Activated T-helper 1 cell treated with anti-CD3 and anti-CD28 coated beads, Interleukin-12 subunit alpha, Interleukin-12 subunit beta, Interleukin-2, Interleukin-4 antibody, amounts not matched to agents 30 ng/mL and 10 ng/mL and 1 ng/mL, durations not matched to agents 14 hours and 24 hours and 36 hours (primary cell): ENCODE measurements around the gene GPC3. TPM values are rescaled to one million over a fixed set of nuclear protein-coding genes. Genes with fewer than 3 reads are reported as not detected.

Source experiments
- DNase-seq: peaks from one replicate; pipeline ENCODE4 v3.0.0; 2021; ENCODE audit warnings: low spot score
- H3K27ac Mint-ChIP-seq: one replicate; pipeline ENCODE4 v1.8.0; 2021; ENCODE audit warnings: mild to moderate bottlenecking, mixed read lengths
- H3K27me3 Mint-ChIP-seq: one replicate; pipeline ENCODE4 v1.8.0; 2022; ENCODE audit warnings: mild to moderate bottlenecking, moderate library complexity, mixed read lengths; ENCODE audit not compliant: insufficient read depth
- H3K36me3 Mint-ChIP-seq: one replicate; pipeline ENCODE4 v1.8.0; 2021; ENCODE audit warnings: low read depth, mixed read lengths
- H3K4me1 Mint-ChIP-seq: one replicate; pipeline ENCODE4 v1.8.0; 2021; ENCODE audit warnings: low read depth, mixed read lengths
- H3K4me3 Mint-ChIP-seq: one replicate; pipeline ENCODE4 v1.8.0; 2021; ENCODE audit warnings: mild to moderate bottlenecking, moderate library complexity, mixed read lengths
- H3K9me3 Mint-ChIP-seq: one replicate; pipeline ENCODE4 v1.8.0; 2021; ENCODE audit warnings: mixed read lengths
- intact Hi-C: fragments of 100-400 bp; cut with micrococcal nuclease; formaldehyde crosslinking; loops from one replicate; pipeline ENCODE4 v1.15.1; 2024
- total RNA-seq: library from RNA; stranded (reverse); gene quantifications from 2 replicates; pipeline ENCODE4 v1.2.3, GENCODE V29; 2022

GPC3 gene
- total RNA-seq, 1 donor from 2014 or later, result 0.39 TPM

GRCh38 chrX:133588827-133589226 lies 396.6 kb downstream of the GPC3 start:
- Mint-ChIP-seq H3K9me3 (no peaks in the 10 kb centered on the region), H3K36me3 (no peaks in the 10 kb centered on the region), H3K27me3 (no peaks in the 10 kb centered on the region), H3K4me3 (no peak overlapping the region), H3K27ac (no peak overlapping the region), H3K4me1 (no peaks in the 10 kb centered on the region)
- intact Hi-C loops, result no loop called here
- no peak for DNase-seq

GRCh38 chrX:133587818-133588217 lies 397.6 kb downstream of the GPC3 start:
- Mint-ChIP-seq H3K4me1 (no peaks in the 10 kb centered on the region), H3K27ac (no peak overlapping the region), H3K36me3 (no peaks in the 10 kb centered on the region), H3K4me3 (no peak overlapping the region), H3K27me3 (peaks cover 2% of the 10 kb centered on the region), H3K9me3 (no peaks in the 10 kb centered on the region)
- no peak for DNase-seq
- intact Hi-C loops, result no loop called here

GRCh38 chrX:133587071-133587470 lies 398.3 kb downstream of the GPC3 start:
- Mint-ChIP-seq H3K27me3 (peaks cover 2% of the 10 kb centered on the region), H3K27ac (no peak overlapping the region), H3K36me3 (no peaks in the 10 kb centered on the region), H3K4me1 (no peaks in the 10 kb centered on the region), H3K4me3 (no peak overlapping the region), H3K9me3 (no peaks in the 10 kb centered on the region)
- intact Hi-C loops, result no loop called here
- DNase-seq, result no peak

GRCh38 chrX:133586443-133586842 lies 399.0 kb downstream of the GPC3 start:
- H3K27ac Mint-ChIP-seq, result no peak overlapping the region
- no peak overlapping the region for H3K4me3 Mint-ChIP-seq
- H3K9me3 Mint-ChIP-seq, result no peaks in the 10 kb centered on the region
- H3K36me3 Mint-ChIP-seq, result no peaks in the 10 kb centered on the region
- H3K4me1 Mint-ChIP-seq, result no peaks in the 10 kb centered on the region
- no peak for DNase-seq
- peaks cover 2% of the 10 kb centered on the region for H3K27me3 Mint-ChIP-seq
- intact Hi-C loops, result no loop called here

GRCh38 chrX:133583825-133584224 lies 401.6 kb downstream of the GPC3 start:
- Mint-ChIP-seq H3K9me3 (no peaks in the 10 kb centered on the region), H3K27me3 (peaks cover 2% of the 10 kb centered on the region), H3K4me3 (no peak overlapping the region), H3K27ac (no peak overlapping the region), H3K4me1 (no peaks in the 10 kb centered on the region), H3K36me3 (no peaks in the 10 kb centered on the region)
- DNase-seq, result no peak
- intact Hi-C loops, result no loop called here

- Mint-ChIP-seq H3K4me3 (no peak overlapping the region), H3K36me3 (no peaks in the 10 kb centered on the region), H3K9me3 (no peaks in the 10 kb centered on the region), H3K27me3 (peaks cover 2% of the 10 kb centered on the region), H3K4me1 (no peaks in the 10 kb centered on the region), H3K27ac (no peak overlapping the region)
- no peak for DNase-seq
- intact Hi-C loops, result no loop called here
Measured at GRCh38 chrX:133580625-133581024, 404.8 kb downstream of the GPC3 start.

- Mint-ChIP-seq H3K27me3 (peaks cover 2% of the 10 kb centered on the region), H3K36me3 (no peaks in the 10 kb centered on the region), H3K4me3 (no peak overlapping the region), H3K4me1 (no peaks in the 10 kb centered on the region), H3K27ac (no peak overlapping the region), H3K9me3 (no peaks in the 10 kb centered on the region)
- no peak for DNase-seq
- intact Hi-C loops, result no loop called here
Measured at GRCh38 chrX:133579631-133580030, 405.8 kb downstream of the GPC3 start.

- Mint-ChIP-seq H3K27me3 (no peaks in the 10 kb centered on the region), H3K36me3 (no peaks in the 10 kb centered on the region), H3K9me3 (peaks cover 3% of the 10 kb centered on the region), H3K4me1 (no peaks in the 10 kb centered on the region), H3K27ac (no peak overlapping the region), H3K4me3 (no peak overlapping the region)
- intact Hi-C loops, result no loop called here
- DNase-seq, result no peak
Measured at GRCh38 chrX:133576876-133577275, 408.5 kb downstream of the GPC3 start.

GRCh38 chrX:133575501-133576136 lies 409.8 kb downstream of the GPC3 start:
- Mint-ChIP-seq H3K4me3 (no peak overlapping the region), H3K9me3 (peaks cover 3% of the 10 kb centered on the region), H3K4me1 (no peaks in the 10 kb centered on the region), H3K27me3 (no peaks in the 10 kb centered on the region), H3K36me3 (no peaks in the 10 kb centered on the region), H3K27ac (no peak overlapping the region)
- intact Hi-C loops, result no loop called here
- DNase-seq, result no peak

GRCh38 chrX:133574716-133575115 lies 410.7 kb downstream of the GPC3 start:
- Mint-ChIP-seq H3K4me3 (no peak overlapping the region), H3K27me3 (no peaks in the 10 kb centered on the region), H3K4me1 (no peaks in the 10 kb centered on the region), H3K27ac (no peak overlapping the region), H3K9me3 (peaks cover 3% of the 10 kb centered on the region), H3K36me3 (no peaks in the 10 kb centered on the region)
- intact Hi-C loops, result no loop called here
- no peak for DNase-seq

GRCh38 chrX:133570549-133570948 lies 414.8 kb downstream of the GPC3 start:
- no peak for DNase-seq
- no peak overlapping the region for H3K4me3 Mint-ChIP-seq
- peaks cover 3% of the 10 kb centered on the region for H3K9me3 Mint-ChIP-seq
- H3K4me1 Mint-ChIP-seq, result no peaks in the 10 kb centered on the region
- no peaks in the 10 kb centered on the region for H3K36me3 Mint-ChIP-seq
- no peak overlapping the region for H3K27ac Mint-ChIP-seq
- intact Hi-C loops, result no loop called here
- no peaks in the 10 kb centered on the region for H3K27me3 Mint-ChIP-seq

GRCh38 chrX:133569217-133569616 lies 416.2 kb downstream of the GPC3 start:
- intact Hi-C loops, result no loop called here
- Mint-ChIP-seq H3K4me3 (no peak overlapping the region), H3K36me3 (no peaks in the 10 kb centered on the region), H3K4me1 (no peaks in the 10 kb centered on the region), H3K9me3 (peaks cover 3% of the 10 kb centered on the region), H3K27me3 (no peaks in the 10 kb centered on the region), H3K27ac (no peak overlapping the region)
- no peak for DNase-seq

GRCh38 chrX:133568109-133568508 lies 417.3 kb downstream of the GPC3 start:
- Mint-ChIP-seq H3K27ac (no peak overlapping the region), H3K4me3 (no peak overlapping the region), H3K9me3 (peaks cover 3% of the 10 kb centered on the region), H3K4me1 (no peaks in the 10 kb centered on the region), H3K36me3 (no peaks in the 10 kb centered on the region), H3K27me3 (no peaks in the 10 kb centered on the region)
- DNase-seq, result no peak
- intact Hi-C loops, result no loop called here

GRCh38 chrX:133566876-133567275 lies 418.5 kb downstream of the GPC3 start:
- no peak overlapping the region for H3K4me3 Mint-ChIP-seq
- no peaks in the 10 kb centered on the region for H3K27me3 Mint-ChIP-seq
- H3K36me3 Mint-ChIP-seq, result no peaks in the 10 kb centered on the region
- DNase-seq, result no peak
- H3K27ac Mint-ChIP-seq, result no peak overlapping the region
- no peaks in the 10 kb centered on the region for H3K4me1 Mint-ChIP-seq
- H3K9me3 Mint-ChIP-seq, result no peaks in the 10 kb centered on the region
- intact Hi-C loops, result no loop called here
